HEK293 (cell line): ENCODE measurements around the gene CDCA3.

Experiments used
- SP7 ChIP-seq: fragments of 450-650 bp; formaldehyde crosslinking; IDR thresholded peaks from 2 replicates; pipeline ENCODE4 v1.5.1; 2016; ENCODE audit warnings: missing biosample characterization, missing genetic modification characterization
- ZNF354C ChIP-seq: fragments of 450-650 bp; formaldehyde crosslinking; IDR thresholded peaks from 2 replicates; pipeline ENCODE4 v1.5.1; 2016; ENCODE audit warnings: missing biosample characterization, missing genetic modification characterization, low read depth, borderline replicate concordance
- ZNF391 ChIP-seq: fragments of 450-650 bp; formaldehyde crosslinking; IDR thresholded peaks from 2 replicates; pipeline ENCODE4 v1.5.1; 2016; ENCODE audit warnings: low read depth, missing biosample characterization, missing genetic modification characterization, borderline replicate concordance
- ZNF549 ChIP-seq: fragments of 450-650 bp; IDR thresholded peaks from 2 replicates; pipeline ENCODE4 v1.5.1; 2018; ENCODE audit warnings: missing biosample characterization, missing genetic modification characterization, mild to moderate bottlenecking, inconsistent platforms, moderate library complexity
- ZNF654 ChIP-seq: fragments of 450-650 bp; formaldehyde crosslinking; IDR thresholded peaks from 2 replicates; pipeline ENCODE4 v1.5.1; 2016; ENCODE audit warnings: low read depth, missing biosample characterization, missing genetic modification characterization
- ZNF768 ChIP-seq: fragments of 450-650 bp; formaldehyde crosslinking; IDR thresholded peaks from 2 replicates; pipeline ENCODE4 v1.5.1; 2018; ENCODE audit warnings: missing biosample characterization, mild to moderate bottlenecking, missing genetic modification characterization
- ZNF785 ChIP-seq: fragments of 450-650 bp; formaldehyde crosslinking; IDR thresholded peaks from 2 replicates; pipeline ENCODE4 v1.5.1; 2016; ENCODE audit warnings: missing biosample characterization, missing genetic modification characterization
- TF ChIP-seq, protein P1 (sequence below): fragments of 450-650 bp; formaldehyde crosslinking; IDR thresholded peaks from 2 replicates; pipeline ENCODE4 v1.5.1; 2016; ENCODE audit warnings: missing biosample characterization, missing genetic modification characterization
- TF ChIP-seq, protein P2 (sequence below): fragments of 450-650 bp; formaldehyde crosslinking; IDR thresholded peaks from 2 replicates; pipeline ENCODE4; 2016; ENCODE audit warnings: missing biosample characterization, missing genetic modification characterization
- TF ChIP-seq, protein P3 (sequence below): sonication (generic); formaldehyde crosslinking; IDR thresholded peaks from 2 replicates; pipeline ENCODE4 v1.8.1; 2022; ENCODE audit warnings: mild to moderate bottlenecking, moderate library complexity, missing genetic modification reagents
- TF ChIP-seq, protein P4 (sequence below): fragments of 450-650 bp; formaldehyde crosslinking; optimal IDR thresholded peaks from 2 replicates; pipeline ENCODE3; 2016; ENCODE audit warnings: missing biosample characterization, mild to moderate bottlenecking, missing genetic modification characterization

DNA sequence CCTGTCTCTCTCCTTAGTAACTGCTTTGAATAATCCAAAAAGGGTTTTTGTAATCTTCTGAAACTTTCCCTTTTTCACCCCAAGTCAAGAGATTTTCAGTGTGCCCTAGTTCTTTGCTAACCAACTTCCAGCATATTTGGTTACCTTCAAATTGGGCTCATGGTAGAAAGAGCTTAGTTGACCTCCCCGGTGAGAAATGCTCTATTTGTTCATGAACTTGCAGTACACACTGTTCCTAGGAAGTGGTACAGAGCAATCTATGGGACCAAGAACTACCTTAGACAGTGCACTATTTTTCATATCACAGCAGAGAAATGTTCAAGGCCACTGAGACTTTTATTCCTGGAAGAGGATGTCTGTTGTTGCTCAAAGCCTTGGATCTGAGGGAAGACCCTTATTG, 2.5 kb upstream of the CDCA3 start:
- TF ChIP-seq, protein P1, sequence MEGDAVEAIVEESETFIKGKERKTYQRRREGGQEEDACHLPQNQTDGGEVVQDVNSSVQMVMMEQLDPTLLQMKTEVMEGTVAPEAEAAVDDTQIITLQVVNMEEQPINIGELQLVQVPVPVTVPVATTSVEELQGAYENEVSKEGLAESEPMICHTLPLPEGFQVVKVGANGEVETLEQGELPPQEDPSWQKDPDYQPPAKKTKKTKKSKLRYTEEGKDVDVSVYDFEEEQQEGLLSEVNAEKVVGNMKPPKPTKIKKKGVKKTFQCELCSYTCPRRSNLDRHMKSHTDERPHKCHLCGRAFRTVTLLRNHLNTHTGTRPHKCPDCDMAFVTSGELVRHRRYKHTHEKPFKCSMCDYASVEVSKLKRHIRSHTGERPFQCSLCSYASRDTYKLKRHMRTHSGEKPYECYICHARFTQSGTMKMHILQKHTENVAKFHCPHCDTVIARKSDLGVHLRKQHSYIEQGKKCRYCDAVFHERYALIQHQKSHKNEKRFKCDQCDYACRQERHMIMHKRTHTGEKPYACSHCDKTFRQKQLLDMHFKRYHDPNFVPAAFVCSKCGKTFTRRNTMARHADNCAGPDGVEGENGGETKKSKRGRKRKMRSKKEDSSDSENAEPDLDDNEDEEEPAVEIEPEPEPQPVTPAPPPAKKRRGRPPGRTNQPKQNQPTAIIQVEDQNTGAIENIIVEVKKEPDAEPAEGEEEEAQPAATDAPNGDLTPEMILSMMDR (tag by site-specific recombination), result no peak
- TF ChIP-seq, protein P2, sequence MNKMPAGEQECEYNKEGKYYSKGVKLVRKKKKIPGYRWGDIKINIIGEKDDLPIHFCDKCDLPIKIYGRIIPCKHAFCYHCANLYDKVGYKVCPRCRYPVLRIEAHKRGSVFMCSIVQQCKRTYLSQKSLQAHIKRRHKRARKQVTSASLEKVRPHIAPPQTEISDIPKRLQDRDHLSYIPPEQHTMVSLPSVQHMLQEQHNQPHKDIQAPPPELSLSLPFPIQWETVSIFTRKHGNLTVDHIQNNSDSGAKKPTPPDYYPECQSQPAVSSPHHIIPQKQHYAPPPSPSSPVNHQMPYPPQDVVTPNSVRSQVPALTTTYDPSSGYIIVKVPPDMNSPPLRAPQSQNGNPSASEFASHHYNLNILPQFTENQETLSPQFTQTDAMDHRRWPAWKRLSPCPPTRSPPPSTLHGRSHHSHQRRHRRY (tag by site-specific recombination), result no peak
- no peak for TF ChIP-seq SP7 (tag by site-specific recombination)
- no peak for TF ChIP-seq ZNF785 (tag by site-specific recombination)
- TF ChIP-seq, protein P3, sequence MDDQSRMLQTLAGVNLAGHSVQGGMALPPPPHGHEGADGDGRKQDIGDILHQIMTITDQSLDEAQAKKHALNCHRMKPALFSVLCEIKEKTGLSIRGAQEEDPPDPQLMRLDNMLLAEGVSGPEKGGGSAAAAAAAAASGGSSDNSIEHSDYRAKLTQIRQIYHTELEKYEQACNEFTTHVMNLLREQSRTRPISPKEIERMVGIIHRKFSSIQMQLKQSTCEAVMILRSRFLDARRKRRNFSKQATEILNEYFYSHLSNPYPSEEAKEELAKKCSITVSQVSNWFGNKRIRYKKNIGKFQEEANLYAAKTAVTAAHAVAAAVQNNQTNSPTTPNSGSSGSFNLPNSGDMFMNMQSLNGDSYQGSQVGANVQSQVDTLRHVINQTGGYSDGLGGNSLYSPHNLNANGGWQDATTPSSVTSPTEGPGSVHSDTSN (CRISPR knock-in tag), result no peak
- no peak for TF ChIP-seq ZNF391 (tag by site-specific recombination)
- no peak for TF ChIP-seq ZNF354C
- TF ChIP-seq, protein P4, sequence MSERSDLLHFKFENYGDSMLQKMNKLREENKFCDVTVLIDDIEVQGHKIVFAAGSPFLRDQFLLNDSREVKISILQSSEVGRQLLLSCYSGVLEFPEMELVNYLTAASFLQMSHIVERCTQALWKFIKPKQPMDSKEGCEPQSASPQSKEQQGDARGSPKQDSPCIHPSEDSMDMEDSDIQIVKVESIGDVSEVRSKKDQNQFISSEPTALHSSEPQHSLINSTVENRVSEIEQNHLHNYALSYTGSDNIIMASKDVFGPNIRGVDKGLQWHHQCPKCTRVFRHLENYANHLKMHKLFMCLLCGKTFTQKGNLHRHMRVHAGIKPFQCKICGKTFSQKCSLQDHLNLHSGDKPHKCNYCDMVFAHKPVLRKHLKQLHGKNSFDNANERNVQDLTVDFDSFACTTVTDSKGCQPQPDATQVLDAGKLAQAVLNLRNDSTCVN (tag by site-specific recombination), result no peak
- no peak for TF ChIP-seq ZNF549 (tag by site-specific recombination)
- no peak for TF ChIP-seq ZNF768
- TF ChIP-seq ZNF654 (tag by site-specific recombination), result no peak
